Parathyroid adenoma (tissue), 2 donors: ENCODE results near the gene LIFR.

Experiments
- H2AFZ ChIP-seq: fragments of 300-600 bp; sonication (generic); one replicate; pipeline ENCODE4 v1.7.0; 2017; ENCODE audit warnings: antibody characterized with exemption, mild to moderate bottlenecking
- H3K27ac ChIP-seq: fragments of 300-600 bp; sonication (generic); one replicate; pipeline ENCODE4 v1.7.0; 2017
- H3K27me3 ChIP-seq: fragments of 300-600 bp; sonication (generic); one replicate; pipeline ENCODE4 v1.7.0; 2017; ENCODE audit warnings: low read length; ENCODE audit not compliant: control insufficient read depth, insufficient read depth
- H3K36me3 ChIP-seq: fragments of 300-600 bp; sonication (generic); one replicate; pipeline ENCODE4 v1.7.0; 2017; ENCODE audit warnings: low read length; ENCODE audit not compliant: control insufficient read depth, insufficient read depth
- H3K4me1 ChIP-seq: fragments of 300-600 bp; sonication (generic); one replicate; pipeline ENCODE4 v1.7.0; 2017; ENCODE audit warnings: control low read depth
- H3K4me2 ChIP-seq: fragments of 300-600 bp; sonication (generic); one replicate; pipeline ENCODE4 v1.7.0; 2017; ENCODE audit warnings: low read length
- H3K4me3 ChIP-seq: fragments of 300-600 bp; sonication (generic); one replicate; pipeline ENCODE4 v1.7.0; 2017; ENCODE audit warnings: low read depth, low read length
- H3K79me2 ChIP-seq: fragments of 300-600 bp; sonication (generic); one replicate; pipeline ENCODE4 v1.7.0; 2017; ENCODE audit warnings: control low read depth
- H3K9ac ChIP-seq: fragments of 300-600 bp; sonication (generic); one replicate; pipeline ENCODE4 v1.7.0; 2017; ENCODE audit warnings: mild to moderate bottlenecking
- H3K9me3 ChIP-seq: fragments of 300-600 bp; sonication (generic); one replicate; pipeline ENCODE4 v1.7.0; 2017; ENCODE audit warnings: low read length; ENCODE audit not compliant: control insufficient read depth
- TF ChIP-seq, protein P1 (sequence below): fragments of 300-600 bp; sonication (generic); IDR thresholded peaks from one replicate; pipeline ENCODE4 v1.7.0; 2017; ENCODE audit warnings: antibody characterized with exemption, mild to moderate bottlenecking
- donor health status: primary hyperparathyroidism.

LIFR gene

GRCh38 chr5:38556088-38556598, 303 bp downstream of the LIFR start:
- H3K4me3 ChIP-seq: peak overlapping the region; percentile 80
- peaks cover 7% of the 10 kb centered on the region for H3K79me2 ChIP-seq
- H3K4me2 ChIP-seq: peak overlapping the region; percentile 81
- no peaks in the 10 kb centered on the region for H3K27me3 ChIP-seq
- no peaks in the 10 kb centered on the region for H3K9me3 ChIP-seq
- H3K36me3 ChIP-seq: no peaks in the 10 kb centered on the region
- no peaks in the 10 kb centered on the region for H3K4me1 ChIP-seq
- H3K27ac ChIP-seq: peak overlapping the region; percentile 54
- no peak overlapping the region for H3K9ac ChIP-seq
- peak overlapping the region; percentile 79 for H2AFZ ChIP-seq
- TF ChIP-seq, protein P1, sequence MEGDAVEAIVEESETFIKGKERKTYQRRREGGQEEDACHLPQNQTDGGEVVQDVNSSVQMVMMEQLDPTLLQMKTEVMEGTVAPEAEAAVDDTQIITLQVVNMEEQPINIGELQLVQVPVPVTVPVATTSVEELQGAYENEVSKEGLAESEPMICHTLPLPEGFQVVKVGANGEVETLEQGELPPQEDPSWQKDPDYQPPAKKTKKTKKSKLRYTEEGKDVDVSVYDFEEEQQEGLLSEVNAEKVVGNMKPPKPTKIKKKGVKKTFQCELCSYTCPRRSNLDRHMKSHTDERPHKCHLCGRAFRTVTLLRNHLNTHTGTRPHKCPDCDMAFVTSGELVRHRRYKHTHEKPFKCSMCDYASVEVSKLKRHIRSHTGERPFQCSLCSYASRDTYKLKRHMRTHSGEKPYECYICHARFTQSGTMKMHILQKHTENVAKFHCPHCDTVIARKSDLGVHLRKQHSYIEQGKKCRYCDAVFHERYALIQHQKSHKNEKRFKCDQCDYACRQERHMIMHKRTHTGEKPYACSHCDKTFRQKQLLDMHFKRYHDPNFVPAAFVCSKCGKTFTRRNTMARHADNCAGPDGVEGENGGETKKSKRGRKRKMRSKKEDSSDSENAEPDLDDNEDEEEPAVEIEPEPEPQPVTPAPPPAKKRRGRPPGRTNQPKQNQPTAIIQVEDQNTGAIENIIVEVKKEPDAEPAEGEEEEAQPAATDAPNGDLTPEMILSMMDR: no peak

GRCh38 chr5:38555354-38556087, 925 bp downstream of the LIFR start:
- H3K9me3 ChIP-seq: no peaks in the 10 kb centered on the region
- peaks cover 7% of the 10 kb centered on the region for H3K79me2 ChIP-seq
- H2AFZ ChIP-seq: peak overlapping the region; percentile 79
- H3K4me1 ChIP-seq: no peaks in the 10 kb centered on the region
- H3K27ac ChIP-seq: peak overlapping the region; percentile 54
- H3K4me3 ChIP-seq: peak overlapping the region; percentile 80
- TF ChIP-seq, protein P1: no peak
- peak overlapping the region; percentile 81 for H3K4me2 ChIP-seq
- H3K9ac ChIP-seq: no peak overlapping the region
- no peaks in the 10 kb centered on the region for H3K36me3 ChIP-seq
- no peaks in the 10 kb centered on the region for H3K27me3 ChIP-seq

GRCh38 chr5:38554861-38555260, 1.6 kb downstream of the LIFR start:
- Histone ChIP-seq H3K79me2 (peaks cover 7% of the 10 kb centered on the region), H3K4me3 (peak overlapping the region; percentile 80), H2AFZ (no peak overlapping the region), H3K36me3 (no peaks in the 10 kb centered on the region), H3K4me1 (no peaks in the 10 kb centered on the region), H3K9me3 (no peaks in the 10 kb centered on the region), H3K27me3 (no peaks in the 10 kb centered on the region), H3K4me2 (no peak overlapping the region), H3K27ac (peak overlapping the region; percentile 54), H3K9ac (no peak overlapping the region)
- TF ChIP-seq, protein P1: no peak

DNA sequence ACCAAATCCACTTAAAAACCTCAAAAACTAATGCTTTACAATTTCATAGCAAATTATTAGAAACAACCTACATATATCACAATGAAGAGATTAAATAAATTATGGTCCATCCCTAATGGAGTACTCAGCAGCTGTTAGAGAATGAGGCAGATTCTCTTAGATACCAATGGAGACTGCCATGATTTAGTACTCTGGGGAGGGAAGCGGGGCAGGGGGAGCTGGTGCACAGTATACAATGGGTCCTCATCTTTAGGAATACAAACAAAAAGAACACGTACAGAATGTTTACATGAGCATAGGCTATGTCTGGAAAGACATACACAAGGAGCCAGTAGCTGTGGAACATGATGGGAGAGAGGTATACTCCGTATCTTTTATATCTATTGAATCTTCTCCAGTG, 2.0 kb downstream of the LIFR start:
- peaks cover 8% of the 10 kb centered on the region for H3K79me2 ChIP-seq
- no peak overlapping the region for H3K4me2 ChIP-seq
- TF ChIP-seq, protein P1: no peak
- H3K9ac ChIP-seq: no peak overlapping the region
- H3K27ac ChIP-seq: peak overlapping the region; percentile 54
- H3K27me3 ChIP-seq: no peaks in the 10 kb centered on the region
- H2AFZ ChIP-seq: no peak overlapping the region
- peak overlapping the region; percentile 80 for H3K4me3 ChIP-seq
- no peaks in the 10 kb centered on the region for H3K4me1 ChIP-seq
- H3K36me3 ChIP-seq: no peaks in the 10 kb centered on the region
- no peaks in the 10 kb centered on the region for H3K9me3 ChIP-seq
